CD4-positive, alpha-beta T cell treated with Interleukin-17A for 4 hours (primary cell): ENCODE data around the gene VSTM2L.

Source experiments
- DNase-seq: peaks from one replicate; pipeline ENCODE4 v3.0.0-alpha.2; 2020; ENCODE audit warnings: mixed read lengths

VSTM2L gene

DNA sequence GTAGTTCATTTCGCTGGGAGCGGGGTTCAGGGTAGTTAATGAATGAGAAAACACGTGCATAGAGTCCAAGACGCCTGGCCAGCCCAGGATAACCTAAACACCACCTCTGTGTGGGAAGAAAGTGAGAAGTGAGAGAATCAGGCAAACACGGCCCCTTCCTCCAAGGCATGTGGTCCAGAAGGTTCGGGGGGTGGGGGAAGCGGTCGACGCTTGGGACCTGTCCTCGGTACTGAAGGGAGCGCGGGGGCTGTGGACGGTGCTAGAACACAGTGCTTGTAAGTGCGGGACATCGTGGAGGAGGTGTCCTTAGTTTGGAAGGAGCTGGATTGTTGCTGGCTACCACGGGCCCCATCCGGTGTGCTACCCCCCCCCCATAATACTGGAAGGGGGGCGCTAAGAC, 1.7 kb upstream of the VSTM2L start:
- no peak for DNase-seq

DNA sequence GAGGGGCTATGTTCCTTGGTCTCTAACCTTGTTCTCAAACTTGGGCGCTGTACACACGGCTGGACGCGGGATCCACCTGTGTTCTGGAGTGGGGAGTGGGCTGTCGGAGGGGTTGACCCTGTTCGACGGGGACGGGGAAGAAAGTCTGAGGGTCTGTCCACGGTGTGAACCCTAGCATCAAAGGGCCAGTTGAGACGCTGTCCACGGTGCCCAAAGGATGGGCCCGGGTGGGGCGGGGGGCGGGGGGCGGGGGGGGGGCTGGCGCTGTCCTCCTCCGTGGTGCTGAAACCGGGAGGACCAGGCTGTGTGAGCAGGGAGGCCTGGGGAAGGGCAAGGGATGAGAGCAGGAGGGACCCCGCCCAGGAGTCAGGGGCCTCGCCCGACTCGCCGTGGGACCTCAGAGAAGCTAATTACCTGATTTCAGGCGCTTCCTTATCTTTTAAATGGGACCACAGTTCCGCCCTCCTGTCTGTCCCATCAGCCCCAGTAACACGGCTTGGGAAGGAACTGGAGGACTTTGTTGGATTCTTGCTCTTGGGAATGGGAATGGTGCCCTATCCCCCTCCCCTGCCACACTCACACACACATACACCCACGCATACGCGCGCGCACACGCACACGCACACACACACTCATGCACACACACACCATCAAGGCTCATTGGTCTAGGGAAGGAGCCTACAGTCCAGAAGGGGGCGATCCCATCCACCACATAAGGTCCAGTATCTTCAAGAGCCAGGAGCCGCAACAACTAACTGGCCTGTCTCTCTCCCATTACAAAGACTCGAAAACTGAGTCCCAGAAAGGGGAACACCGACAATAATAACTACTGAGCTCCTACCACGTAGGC, 1.0 kb upstream of the VSTM2L start:
- peak; percentile 13 for DNase-seq

DNA sequence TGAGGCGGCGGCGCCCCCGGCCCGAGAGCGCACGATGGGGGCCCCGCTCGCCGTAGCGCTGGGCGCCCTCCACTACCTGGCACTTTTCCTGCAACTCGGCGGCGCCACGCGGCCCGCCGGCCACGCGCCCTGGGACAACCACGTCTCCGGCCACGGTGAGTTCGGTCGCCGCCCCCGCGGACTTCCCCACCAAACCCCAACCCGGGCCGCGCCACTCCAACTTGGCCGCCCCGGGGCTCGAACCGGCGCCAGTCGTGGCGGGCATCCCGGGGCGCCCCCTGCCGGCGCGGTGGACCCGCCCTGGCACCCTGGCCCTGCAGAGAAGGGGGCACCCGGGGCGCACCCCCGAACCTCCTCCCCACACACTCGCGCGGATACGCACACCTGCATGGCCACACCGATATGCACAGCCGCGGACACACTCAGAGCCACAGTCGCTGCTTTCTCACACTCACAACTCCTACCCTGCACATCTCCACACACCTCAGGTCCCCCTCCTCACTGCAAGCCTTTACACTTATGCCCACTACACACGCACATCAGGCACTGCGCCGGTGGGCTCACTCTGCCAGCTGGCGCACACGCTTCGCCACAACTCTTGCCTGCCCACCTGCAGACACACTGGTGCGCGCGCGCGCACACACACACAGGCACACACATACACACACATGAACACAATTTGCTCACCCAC, 535 bp downstream of the VSTM2L start:
- no peak for DNase-seq

DNA sequence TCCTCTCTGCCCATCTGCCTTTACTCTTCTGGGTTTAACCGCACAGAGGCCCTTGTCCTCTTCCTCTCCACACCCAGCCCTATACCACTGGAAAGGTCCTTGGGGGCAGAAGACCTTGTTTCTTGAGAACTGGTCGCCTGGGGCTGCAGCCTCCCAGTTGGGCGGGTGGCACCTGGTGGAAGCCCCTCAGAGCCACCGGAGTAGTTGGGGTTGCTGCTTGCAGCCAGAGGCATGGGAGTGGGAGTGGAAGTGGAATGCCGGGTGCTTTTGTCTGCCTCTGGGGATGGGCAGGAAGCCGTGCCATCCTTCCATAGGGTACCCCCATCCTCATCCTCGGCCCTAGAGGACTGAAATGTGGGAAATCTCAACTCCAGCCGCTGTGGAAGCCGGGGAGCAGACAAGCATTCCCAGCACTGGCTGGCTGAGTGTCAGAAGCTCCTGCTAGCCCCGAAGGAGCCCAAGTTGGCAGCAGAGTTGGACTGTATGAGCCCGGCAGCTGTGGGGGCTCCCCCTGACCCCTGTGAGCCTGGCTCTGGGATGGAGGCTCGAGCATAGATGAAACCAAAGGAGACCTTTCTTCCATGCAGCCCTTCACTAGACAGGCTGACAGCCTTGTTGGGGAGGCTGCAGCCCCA, 1.2 kb downstream of the VSTM2L start:
- DNase-seq: no peak

DNA sequence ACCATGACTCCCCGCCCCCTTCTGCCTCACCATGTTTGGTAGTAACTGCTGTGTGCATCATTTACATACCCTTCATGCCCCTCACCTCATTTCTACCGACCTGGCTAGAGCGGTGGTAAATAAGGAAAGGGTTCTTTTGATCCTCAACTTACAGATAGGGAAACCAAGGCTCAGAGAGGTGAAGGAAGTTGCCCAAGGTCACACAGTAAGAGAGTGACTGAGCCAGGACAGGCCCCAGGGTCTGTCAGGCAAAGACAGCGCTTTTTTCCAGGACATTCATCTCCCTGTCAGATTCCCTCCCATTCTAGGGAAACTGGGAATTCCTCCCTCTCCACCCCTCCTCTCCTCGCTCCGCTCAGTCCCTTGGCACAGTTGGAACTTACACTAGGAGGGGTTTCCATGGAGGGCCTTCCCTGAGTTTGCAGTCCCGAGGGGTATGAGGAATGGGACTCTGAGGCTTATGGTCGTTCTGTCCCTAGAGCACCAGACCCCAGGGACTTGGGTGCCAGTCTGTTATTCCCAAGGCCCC, 2.0 kb downstream of the VSTM2L start:
- DNase-seq: no peak

DNA sequence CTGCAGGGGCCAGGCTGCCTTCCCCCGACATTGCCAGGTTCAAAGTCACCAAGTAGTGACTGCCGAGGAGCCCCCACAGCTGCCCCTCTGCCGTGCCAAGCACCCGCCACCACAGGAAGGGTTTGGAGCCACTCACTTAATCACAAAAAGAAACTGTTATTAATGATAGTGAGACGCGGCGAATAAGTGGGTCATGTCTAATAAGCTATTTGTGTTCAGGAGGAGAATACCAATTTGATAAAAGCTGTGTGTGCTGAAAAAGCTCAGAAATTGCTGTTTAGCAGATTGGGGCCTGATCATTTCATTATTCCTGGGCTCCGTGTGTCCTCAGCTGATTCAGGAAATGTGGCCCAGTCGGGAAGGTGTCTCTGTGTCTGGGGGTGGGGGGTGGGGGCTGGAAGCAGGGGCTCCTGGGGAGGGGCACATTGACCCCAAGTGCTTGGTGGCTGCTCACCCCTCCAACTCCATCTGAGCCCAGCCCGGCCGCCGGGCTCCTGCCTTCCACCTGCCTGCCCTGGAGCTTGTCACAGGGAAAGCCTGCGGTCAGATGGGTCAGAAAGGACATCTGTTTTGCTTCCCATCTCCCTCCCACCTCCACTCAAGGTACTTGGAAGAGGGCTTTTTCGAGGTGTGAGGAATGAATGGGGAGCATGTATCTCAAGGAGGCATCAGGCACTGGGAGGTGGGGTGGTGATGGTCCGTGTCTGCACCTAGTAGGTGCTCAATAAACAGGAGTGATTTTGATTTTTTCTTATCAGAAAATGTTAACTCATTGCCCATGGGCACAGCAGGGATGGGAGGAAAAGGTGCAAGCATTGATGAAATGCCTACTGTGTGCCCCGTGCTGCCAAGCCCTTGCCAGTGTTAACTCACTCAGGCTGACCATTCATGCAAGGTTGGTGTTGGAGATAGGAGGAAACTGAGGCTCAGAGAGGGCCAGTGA, 3.0 kb downstream of the VSTM2L start:
- no peak for DNase-seq

DNA sequence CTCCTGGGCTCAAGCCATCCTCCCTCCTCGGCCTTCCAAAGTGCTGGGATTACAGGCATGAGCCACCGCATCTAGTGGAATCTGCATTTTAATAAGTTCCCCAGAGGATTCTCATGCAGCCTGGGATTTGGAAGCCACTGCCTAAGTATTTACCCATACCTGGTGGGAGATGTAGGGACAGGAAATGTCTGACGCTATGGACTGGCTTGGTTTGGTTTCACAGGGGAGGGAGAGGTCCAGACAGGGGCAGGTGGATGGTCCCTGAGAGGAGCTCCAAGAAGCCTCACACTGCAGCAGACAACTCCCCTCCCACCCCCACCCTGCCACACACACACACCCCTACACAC, 4.4 kb downstream of the VSTM2L start:
- no peak for DNase-seq

DNA sequence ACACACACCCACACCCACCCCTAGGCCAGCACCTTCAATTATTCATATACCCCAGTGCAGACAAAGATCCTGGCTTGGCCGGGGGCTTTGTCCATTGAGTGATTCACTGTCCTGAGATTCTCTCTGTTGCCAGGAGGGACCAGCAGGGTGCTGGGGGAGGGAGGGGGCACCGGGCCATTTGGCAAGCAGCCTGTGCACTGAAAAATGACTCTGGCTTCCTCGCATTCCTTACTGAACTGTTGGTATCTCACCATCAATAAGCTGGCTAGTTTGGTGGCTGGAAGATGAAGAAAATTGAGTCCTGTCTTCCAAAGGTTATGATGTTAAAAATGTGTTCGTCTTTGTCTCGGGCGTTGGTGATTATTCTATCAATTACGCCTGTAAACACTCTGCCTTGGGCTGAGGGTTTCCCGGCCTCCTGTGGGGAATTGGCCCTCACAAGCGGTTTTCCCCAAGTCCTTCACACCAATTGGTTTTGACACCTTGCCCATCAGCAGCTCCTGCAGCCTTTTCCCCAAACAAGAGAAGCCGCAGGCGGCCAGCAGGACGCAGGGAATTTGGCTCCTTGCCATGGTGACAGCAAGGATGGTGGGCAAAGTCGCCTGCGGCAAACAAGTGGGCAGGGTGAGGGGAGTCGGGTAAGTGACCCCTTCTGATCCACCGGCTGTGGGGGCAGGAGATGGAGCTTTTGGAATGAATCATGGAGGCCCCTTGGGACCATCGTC, 4.9 kb downstream of the VSTM2L start:
- DNase-seq: no peak

DNA sequence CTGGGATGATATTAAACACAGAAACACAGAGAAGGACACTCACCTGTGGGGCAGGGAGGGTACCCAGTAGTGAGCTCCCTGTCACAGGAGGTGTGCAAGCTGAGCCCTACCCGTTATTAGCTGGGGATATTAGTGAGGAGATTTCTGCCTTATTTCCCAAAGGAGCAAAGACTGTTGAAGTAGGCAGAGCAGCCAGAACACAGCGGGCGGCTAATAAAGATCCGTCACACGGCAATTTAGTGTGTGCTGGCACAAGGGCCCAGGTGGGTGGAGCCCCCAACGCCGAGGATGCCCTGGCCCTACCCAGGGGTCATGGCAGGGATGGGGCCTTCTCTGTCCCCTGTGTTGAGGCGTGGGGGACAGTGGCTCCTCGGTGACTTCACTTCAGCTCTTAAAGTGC, 8.3 kb downstream of the VSTM2L start:
- no peak for DNase-seq

DNA sequence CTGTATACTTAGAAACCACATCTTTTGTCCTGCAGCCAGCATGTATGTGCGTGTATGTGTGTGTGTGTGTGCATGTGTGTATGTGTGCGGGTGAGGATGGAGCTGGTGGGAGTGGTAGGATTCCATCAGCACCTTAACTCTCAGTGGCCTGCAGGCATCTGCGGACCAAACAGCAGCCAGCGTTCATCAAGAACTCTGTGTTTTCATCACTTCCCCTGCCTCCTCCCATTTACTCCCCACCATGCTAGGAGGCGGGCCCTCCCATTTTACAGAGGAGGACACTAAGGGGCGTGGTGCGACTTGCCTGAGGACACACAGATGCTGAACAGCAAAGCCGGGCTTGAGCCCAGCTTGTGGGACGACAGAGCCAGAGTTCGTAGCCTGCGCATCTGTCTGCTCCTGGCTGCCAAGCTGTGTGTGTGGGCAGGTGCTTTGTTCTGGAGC, 8.9 kb downstream of the VSTM2L start:
- no peak for DNase-seq

DNA sequence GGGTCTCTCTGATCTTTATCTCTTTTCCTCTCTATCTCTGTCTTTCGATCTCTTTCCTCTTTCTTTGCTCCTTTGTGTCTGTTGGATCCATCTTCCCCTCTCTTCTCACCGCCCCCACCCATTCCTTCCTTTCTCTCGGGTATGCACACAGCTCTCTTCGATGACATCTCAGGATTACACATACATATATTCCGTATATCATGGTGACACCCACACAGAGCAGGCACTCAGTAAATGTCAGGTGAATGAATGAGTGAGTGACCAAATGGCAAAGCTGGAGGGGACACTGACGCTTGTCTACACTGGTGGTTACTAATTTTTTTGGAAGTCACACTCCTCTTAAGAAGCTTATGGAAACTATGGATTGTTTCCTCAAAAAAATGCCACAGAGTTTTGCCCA, 9.9 kb downstream of the VSTM2L start:
- no peak for DNase-seq

DNA sequence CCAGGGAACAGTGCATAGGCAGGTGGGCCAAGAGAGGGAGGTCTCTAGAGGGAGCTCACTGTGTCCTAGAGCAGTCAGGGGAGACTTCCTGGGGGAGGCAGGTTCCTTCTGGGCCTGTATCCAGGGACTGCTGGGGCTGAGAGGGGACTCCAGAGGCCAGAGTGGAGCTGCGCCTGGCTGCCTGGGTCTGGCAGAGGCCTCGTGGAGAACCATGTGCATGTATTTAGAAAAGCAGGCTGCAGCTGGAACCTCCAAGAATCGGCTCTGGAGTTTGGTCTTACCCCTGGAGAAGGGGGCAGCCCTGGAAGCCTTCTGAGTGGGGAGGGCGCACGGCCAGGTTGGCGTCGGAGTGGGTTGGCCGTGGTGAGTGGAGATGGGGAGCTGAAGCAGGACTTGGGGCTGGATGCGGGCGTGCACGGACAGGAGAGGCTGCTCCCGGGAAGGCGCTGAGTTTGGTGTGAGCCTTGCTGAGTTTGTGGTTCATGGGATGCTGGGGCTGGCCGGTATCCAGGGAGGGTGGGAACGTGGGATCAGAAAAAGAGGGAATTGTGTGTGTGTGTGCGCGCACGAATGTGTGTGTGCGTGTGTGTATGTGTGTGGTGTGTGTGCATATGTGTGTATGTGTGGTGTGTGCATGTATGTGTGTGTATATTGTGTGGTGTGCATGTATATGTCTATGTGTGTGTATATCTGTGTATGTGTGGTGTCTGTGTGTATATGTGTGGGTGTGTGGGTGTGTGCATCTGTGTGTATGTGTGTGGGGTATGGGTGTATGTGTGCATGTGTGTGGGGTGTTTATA, 10.8 kb downstream of the VSTM2L start:
- no peak for DNase-seq

DNA sequence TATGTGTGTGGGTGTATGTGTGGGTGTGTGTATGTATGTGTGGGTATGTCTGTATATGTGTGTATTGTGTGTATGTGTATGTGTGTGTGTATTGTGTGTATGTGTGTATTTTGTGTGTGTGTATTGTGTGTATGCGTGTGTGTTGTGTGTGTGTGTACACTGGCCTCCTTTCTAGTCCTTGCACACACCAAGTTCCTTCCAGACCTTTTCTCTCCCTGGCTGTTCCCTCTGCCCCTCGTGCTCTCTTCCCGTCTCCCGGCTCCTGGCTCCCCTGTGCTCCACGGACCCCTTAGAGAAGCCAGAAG, 11.4 kb downstream of the VSTM2L start:
- DNase-seq: no peak

DNA sequence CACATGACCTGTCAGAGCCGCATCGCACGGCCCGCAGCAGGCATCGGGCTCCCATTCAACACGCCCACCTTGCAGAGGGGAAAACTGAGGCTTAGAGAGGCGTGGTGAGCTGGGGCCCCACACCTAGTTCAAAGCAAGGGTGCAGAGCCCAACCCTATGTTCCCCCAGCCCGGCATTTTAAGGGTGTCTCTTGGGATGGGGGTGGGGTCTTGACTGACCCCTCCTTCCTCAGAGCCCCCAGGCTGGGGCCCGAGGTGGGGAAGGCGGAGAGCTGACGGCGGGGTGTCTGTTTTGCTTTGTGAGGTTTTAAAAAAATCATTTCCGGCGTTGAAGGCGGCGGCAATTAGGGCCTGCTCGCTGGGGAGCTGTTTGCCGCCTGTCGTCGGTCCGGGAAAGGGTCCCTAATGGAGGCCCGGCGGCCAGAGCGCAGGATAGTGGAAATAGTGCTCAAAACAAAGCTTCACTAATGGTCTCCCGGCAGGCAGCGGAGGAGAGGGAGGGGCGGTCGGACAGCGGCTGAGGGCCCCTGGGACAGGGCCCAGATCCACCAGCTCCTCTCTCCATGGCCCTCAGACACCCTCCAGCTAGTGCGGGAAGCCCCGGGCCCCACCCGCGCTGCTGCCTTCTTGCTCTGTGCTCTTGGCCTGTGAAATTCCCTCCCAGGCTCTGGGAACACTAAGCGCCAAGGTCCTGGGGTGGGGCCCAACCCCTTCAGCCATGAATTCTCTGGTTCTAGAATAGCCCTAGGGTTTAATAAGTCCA, 11.9 kb downstream of the VSTM2L start:
- DNase-seq: peak; percentile 35

DNA sequence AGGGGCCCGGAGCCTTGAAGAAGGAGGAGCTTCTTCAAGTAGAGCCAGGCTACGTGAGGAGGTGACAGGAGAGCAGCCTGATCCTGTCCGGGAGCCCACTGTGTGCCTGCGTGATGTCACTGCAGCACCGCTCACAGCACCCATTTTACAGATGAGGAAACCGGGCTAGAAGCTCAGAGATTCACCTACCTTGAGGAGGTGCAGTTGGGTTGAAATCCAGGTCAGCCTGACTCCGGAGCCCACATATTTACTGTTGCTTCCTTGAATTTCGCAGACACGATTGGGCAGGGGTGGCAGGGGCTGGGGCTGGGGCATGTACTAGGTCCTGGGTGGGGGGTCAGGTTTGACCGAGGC, 12.5 kb downstream of the VSTM2L start:
- DNase-seq: no peak

DNA sequence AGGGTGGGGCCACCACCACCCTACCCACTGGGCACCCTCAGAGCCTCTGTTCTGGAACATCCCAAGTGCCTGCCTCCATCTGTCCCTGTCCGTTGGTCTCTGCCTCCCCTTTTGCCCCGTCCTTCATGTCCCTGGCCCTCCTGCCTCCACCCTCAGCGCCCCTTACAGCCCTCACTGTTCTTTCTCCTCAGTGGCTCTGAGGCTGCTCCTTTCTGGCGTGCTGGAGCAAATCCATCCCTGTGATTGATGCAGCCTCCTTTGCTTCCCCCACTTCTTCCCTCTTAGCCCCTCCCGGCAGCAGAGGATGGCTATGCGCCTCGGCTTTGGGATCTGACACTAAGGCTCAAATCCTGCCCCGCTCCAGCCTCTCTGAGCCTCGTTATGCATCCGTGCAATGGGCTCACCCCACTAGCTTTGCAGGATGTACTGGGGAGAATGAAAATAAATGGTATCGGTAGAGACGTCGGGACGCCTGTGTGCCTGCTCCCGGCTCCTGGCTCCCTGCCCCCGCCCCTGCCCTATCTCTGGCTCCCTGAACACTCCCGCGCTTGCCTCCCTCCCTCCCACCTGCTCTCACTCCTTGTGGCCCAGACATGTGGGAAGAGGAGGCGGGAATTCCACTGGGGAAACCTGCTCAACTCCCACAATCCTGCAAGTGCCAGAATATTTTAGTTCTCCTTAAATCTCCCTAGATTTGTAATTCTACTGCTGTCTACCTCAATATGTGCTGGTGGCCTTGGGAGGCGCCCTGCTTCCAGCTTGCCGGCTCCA, 13.1 kb downstream of the VSTM2L start:
- DNase-seq: no peak

DNA sequence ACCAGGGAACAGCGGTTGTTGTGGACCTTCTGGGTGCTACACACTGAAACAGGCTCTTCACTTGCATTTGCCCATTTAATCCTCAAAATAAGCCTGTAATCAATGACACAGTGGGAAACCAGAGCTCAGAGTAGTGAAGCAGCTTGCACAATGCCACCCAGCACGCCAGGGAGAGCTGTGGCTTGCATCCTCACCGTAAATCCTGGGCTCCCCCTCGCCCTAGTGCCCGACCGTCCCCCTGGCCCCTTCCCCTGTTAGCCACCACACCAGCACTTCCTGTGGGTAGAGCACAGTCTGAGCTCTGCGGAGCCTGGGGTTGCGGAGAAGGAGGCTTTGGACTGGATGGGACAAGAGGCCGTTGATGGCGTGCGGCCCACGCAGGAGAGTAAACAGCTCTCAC, 14.5 kb downstream of the VSTM2L start:
- no peak for DNase-seq

DNA sequence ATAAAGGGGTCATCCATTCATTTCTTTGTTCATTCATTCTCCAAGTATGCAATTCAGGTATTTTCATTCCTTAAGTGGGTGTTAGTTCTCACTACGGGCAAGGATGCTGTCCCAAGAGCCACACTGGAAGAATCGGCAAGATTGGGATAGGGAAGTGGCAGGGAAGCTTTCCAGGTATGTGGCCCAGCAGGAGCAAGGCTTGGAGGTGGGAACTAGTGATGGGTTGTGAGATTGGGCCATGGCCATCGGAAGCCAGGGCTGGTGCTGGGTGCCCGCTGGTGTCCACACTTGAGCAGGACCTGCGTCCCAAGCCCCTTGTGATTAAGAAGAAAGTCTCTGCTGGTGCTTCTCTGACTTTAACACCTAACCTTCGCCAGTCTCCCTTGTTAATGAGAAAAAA, 15.1 kb downstream of the VSTM2L start:
- DNase-seq: no peak

DNA sequence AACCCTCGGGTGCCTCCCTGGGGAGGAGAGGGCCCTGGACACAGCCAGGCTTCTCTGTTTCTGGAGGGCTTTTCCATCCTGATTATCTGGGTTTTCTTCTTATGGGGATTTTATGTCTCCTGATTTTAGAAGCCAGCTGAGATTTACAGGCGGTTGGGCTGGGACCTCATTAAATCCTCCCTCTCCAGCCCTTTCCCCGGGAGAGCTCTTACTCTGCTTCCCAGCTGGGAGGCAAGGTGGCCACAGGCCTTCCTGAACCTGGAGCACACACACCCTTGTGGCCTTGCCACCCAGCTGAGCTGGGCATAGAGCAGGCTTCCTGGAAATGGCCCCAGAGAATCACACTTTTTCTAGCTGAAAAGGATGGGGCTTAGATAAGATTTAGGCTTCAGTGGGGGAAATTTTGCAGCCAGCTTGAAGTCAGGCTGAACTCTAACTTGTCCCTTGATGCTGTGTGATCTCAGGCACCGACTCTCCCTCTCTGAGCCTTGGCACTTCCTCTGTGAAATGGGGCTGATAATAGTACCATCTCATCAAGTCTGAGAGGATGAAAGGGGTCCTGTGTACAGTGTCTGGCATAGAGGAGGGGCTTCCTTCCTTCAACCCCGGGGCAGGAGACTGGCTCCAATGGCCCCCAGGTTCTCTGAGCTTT, 16.6 kb downstream of the VSTM2L start:
- DNase-seq: no peak
